Ovary (tissue), 3 donors: ENCODE results near the gene LOXL1.
"Not testable (repeated sequence)": the region's sequence is repeated elsewhere in the genome, so short reads cannot be mapped to it uniquely, and the experiment has no call there.

Experiments
- EP300 ChIP-seq: sonication (generic); formaldehyde crosslinking; IDR thresholded peaks from one replicate; pipeline ENCODE4 v1.6.1; 2017; ENCODE audit warnings: antibody characterized with exemption
- POLR2A ChIP-seq: fragments of 450-650 bp; IDR thresholded peaks from one replicate; pipeline ENCODE4 v1.6.1; 2017; ENCODE audit warnings: antibody characterized with exemption, mild to moderate bottlenecking, moderate library complexity
- TF ChIP-seq, protein P1 (sequence below), 3 donors: fragments of 450-650 bp in 2 of 3; fragments of 200-600 bp in 1 of 3; IDR thresholded peaks; one replicate each; pipeline versions ENCODE4 v1.5.1 to v1.8.0; 2016 to 2022; ENCODE audit warnings: antibody characterized with exemption in 3 of 3, mild to moderate bottlenecking in 1 of 3
- donor health status: DM: no; HTN: no; CAD: no.

DNA sequence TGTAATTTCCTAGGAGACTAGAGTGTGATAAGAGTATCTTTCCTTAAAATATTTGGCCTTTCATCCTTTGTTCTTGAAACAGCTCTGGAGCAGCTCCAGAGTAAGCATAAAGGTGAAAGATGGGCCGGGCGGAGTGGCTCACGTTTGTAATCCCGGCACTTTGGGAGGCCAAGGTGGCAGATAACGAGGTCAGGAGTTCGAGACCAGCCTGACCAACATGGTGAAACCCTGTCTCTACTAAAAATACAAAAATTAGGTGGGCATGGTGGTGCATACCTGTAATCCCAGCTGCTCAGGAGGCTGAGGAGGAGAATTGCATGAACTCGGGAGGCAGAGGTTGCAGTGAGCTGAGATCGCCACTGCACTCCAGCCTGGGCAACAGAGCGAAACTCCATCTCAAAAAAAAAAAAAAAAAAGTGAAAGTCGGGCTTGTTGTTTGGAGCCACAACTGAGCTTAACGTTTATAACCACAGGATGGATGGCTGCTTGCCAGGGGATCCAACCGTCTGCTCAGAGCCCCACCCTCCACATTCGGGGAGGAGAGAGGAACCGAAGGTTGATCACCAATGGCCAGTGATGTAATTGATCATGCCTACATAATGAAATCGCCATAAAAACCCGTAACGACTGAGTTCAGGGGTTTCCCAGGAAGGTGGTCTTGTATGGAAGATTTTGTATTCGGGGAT, 49.3 kb downstream of the LOXL1 start:
- TF ChIP-seq, protein P1, sequence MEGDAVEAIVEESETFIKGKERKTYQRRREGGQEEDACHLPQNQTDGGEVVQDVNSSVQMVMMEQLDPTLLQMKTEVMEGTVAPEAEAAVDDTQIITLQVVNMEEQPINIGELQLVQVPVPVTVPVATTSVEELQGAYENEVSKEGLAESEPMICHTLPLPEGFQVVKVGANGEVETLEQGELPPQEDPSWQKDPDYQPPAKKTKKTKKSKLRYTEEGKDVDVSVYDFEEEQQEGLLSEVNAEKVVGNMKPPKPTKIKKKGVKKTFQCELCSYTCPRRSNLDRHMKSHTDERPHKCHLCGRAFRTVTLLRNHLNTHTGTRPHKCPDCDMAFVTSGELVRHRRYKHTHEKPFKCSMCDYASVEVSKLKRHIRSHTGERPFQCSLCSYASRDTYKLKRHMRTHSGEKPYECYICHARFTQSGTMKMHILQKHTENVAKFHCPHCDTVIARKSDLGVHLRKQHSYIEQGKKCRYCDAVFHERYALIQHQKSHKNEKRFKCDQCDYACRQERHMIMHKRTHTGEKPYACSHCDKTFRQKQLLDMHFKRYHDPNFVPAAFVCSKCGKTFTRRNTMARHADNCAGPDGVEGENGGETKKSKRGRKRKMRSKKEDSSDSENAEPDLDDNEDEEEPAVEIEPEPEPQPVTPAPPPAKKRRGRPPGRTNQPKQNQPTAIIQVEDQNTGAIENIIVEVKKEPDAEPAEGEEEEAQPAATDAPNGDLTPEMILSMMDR (IDR thresholded peaks at IDR 0.05), result not testable (repeated sequence)
- not testable (repeated sequence) for TF ChIP-seq POLR2A, EP300
